Type B pancreatic cell (in vitro differentiated cells): ENCODE data around the gene PRRT4. TPM values are rescaled to one million over a fixed set of nuclear protein-coding genes. Genes with fewer than 3 reads are reported as not detected.
A peak's percentile ranks its signal among the peaks of the same experiment; 100 is the strongest.

Experiments
- DNase-seq: peaks from one replicate; pipeline ENCODE4 v3.0.0; 2021; ENCODE audit warnings: mixed read lengths; ENCODE audit not compliant: unreplicated experiment; ENCODE audit errors: extremely low spot score
- H3K27ac Mint-ChIP-seq: 2 replicates; pipeline ENCODE4 v1.8.0; 2021; ENCODE audit warnings: mild to moderate bottlenecking, mixed read lengths
- H3K27me3 Mint-ChIP-seq: 2 replicates; pipeline ENCODE4 v1.8.0; 2021; ENCODE audit warnings: mixed read lengths
- H3K36me3 Mint-ChIP-seq: 2 replicates; pipeline ENCODE4 v1.8.0; 2021; ENCODE audit warnings: mixed read lengths
- H3K4me1 Mint-ChIP-seq: one replicate; pipeline ENCODE4 v1.8.0; 2021; ENCODE audit warnings: mixed read lengths; ENCODE audit not compliant: unreplicated experiment
- H3K4me3 Mint-ChIP-seq: 2 replicates; pipeline ENCODE4 v1.8.0; 2021; ENCODE audit warnings: mild to moderate bottlenecking, mixed read lengths
- H3K9me3 Mint-ChIP-seq: 2 replicates; pipeline ENCODE4 v1.8.0; 2021; ENCODE audit warnings: mixed read lengths
- CTCF ChIP-seq: fragments of 200-600 bp; sonication (generic); conservative IDR thresholded peaks from 2 replicates; pipeline ENCODE4 v1.5.0; 2021; ENCODE audit warnings: antibody characterized with exemption, mild to moderate bottlenecking
- total RNA-seq: library from RNA; stranded (reverse); gene quantifications from 2 replicates; pipeline ENCODE4 v1.2.1, GENCODE V29; 2021; ENCODE audit warnings: low replicate concordance

The PRRT4 gene
- total RNA-seq, 1 donor from 2014 or later: 7.0 TPM

GRCh38 chr7:128407751-128408708 is 46.5 kb upstream of the PRRT4 start:
- no peak for TF ChIP-seq CTCF
- H3K4me1 Mint-ChIP-seq: peaks cover 39% of the 10 kb centered on the region
- H3K9me3 Mint-ChIP-seq: no peaks in the 10 kb centered on the region
- no peak for DNase-seq
- H3K27me3 Mint-ChIP-seq: peaks cover 12% of the 10 kb centered on the region
- H3K4me3 Mint-ChIP-seq: peak overlapping the region; percentile 88
- no peak overlapping the region for H3K27ac Mint-ChIP-seq
- H3K36me3 Mint-ChIP-seq: no peaks in the 10 kb centered on the region

GRCh38 chr7:128407233-128407589 is 45.7 kb upstream of the PRRT4 start:
- H3K4me1 Mint-ChIP-seq: peaks cover 39% of the 10 kb centered on the region
- no peaks in the 10 kb centered on the region for H3K36me3 Mint-ChIP-seq
- peak overlapping the region; percentile 88 for H3K4me3 Mint-ChIP-seq

GRCh38 chr7:128406314-128407232 is 45.1 kb upstream of the PRRT4 start:
- H3K27ac Mint-ChIP-seq: peak overlapping the region; percentile 82
- H3K36me3 Mint-ChIP-seq: no peaks in the 10 kb centered on the region
- no peak for TF ChIP-seq CTCF
- no peaks in the 10 kb centered on the region for H3K9me3 Mint-ChIP-seq
- DNase-seq: no peak
- H3K4me1 Mint-ChIP-seq: peaks cover 39% of the 10 kb centered on the region
- peaks cover 12% of the 10 kb centered on the region for H3K27me3 Mint-ChIP-seq
- H3K4me3 Mint-ChIP-seq: peak overlapping the region; percentile 88

More at GRCh38 chr7:128407233-128407589, 45.7 kb upstream of the PRRT4 start:
- Mint-ChIP-seq H3K27me3 (peaks cover 12% of the 10 kb centered on the region), H3K27ac (peak overlapping the region; percentile 82), H3K9me3 (no peaks in the 10 kb centered on the region)
- no peak for TF ChIP-seq CTCF
- DNase-seq: no peak

GRCh38 chr7:128405471-128406313 is 44.2 kb upstream of the PRRT4 start:
- peaks cover 39% of the 10 kb centered on the region for H3K4me1 Mint-ChIP-seq
- H3K9me3 Mint-ChIP-seq: no peaks in the 10 kb centered on the region
- peak overlapping the region; percentile 88 for H3K4me3 Mint-ChIP-seq
- TF ChIP-seq CTCF: no peak
- no peak for DNase-seq
- H3K27ac Mint-ChIP-seq: peak overlapping the region; percentile 82
- peaks cover 12% of the 10 kb centered on the region for H3K27me3 Mint-ChIP-seq
- no peaks in the 10 kb centered on the region for H3K36me3 Mint-ChIP-seq
